ENCODE measurements around the gene CCDC17. TPM values are rescaled to one million over a fixed set of nuclear protein-coding genes. Genes with fewer than 3 reads are reported as not detected.

The CCDC17 gene
- total and polyA plus RNA-seq, 2 experiments from 2014 or later: 0.57 to 2.2 TPM

DNA sequence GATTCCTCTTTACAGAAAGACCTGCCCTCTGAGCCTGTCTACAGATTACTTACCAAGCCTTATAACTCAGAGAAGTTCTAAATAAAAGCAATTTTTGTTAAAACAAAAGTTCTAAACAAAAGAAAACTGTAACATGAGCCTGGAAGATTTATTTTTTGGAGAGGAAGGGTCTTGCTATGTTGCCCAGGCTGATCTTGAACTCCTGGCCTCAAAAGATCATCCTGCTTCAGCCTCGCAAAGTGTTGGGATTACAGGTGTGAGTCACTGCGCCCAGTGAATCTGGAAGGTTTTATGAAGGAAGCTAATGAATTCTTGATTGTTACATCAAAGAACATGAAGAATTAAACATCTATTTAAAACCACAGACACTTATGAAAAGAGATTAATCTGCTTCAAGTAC, 35.4 kb upstream of the CCDC17 start (continued):
- TF ChIP-seq, protein P1, sequence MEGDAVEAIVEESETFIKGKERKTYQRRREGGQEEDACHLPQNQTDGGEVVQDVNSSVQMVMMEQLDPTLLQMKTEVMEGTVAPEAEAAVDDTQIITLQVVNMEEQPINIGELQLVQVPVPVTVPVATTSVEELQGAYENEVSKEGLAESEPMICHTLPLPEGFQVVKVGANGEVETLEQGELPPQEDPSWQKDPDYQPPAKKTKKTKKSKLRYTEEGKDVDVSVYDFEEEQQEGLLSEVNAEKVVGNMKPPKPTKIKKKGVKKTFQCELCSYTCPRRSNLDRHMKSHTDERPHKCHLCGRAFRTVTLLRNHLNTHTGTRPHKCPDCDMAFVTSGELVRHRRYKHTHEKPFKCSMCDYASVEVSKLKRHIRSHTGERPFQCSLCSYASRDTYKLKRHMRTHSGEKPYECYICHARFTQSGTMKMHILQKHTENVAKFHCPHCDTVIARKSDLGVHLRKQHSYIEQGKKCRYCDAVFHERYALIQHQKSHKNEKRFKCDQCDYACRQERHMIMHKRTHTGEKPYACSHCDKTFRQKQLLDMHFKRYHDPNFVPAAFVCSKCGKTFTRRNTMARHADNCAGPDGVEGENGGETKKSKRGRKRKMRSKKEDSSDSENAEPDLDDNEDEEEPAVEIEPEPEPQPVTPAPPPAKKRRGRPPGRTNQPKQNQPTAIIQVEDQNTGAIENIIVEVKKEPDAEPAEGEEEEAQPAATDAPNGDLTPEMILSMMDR (conservative IDR thresholded peaks at IDR 0.05; ENCODE audit: low read depth in 2 of 2): no peak
- TF ChIP-seq EZH2 (IDR thresholded peaks at IDR 0.05; ENCODE audit: low read depth, unreplicated experiment): no peak
- no peak for TF ChIP-seq STAT1 (IDR thresholded peaks at IDR 0.05; ENCODE audit: unreplicated experiment)

DNA sequence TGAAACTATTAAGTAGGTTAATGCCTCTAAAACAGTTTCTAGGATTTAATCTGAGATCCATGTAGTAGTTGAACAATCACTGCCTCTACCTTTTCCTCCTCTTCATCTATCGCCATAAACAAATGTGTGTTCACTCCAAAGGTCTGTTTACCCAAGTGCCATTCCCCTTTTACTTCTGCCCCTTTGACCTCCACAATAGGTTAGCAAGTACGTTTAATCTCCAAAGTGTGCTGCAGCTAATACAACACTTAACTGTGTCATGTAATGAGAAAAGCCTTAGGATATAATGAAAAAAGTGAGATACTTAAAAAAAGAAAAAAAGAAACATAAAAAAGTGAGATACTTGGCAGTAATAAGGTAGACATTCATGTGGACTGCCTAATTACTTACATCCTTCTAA, 34.3 kb upstream of the CCDC17 start:
- Histone ChIP-seq H3K79me2 (replicated peaks; ENCODE audit: insufficient read depth) (peaks cover 62% of the 10 kb centered on the region), H3K4me2 (no peak overlapping the region), H3K4me1 (ENCODE audit: insufficient read depth) (no peaks in the 10 kb centered on the region), H3K36me3 (ENCODE audit: insufficient read depth) (peaks cover 65% of the 10 kb centered on the region), H3K27ac (ENCODE audit: low read depth) (no peak overlapping the region), H3K27me3 (ENCODE audit: insufficient read depth) (no peaks in the 10 kb centered on the region), H3K9me2 (ENCODE audit: insufficient read depth) (no peaks in the 10 kb centered on the region), H2AFZ (no peak overlapping the region), H4K20me1 (replicated peaks; ENCODE audit: insufficient read depth) (peaks cover 27% of the 10 kb centered on the region), H3F3A (replicated peaks; ENCODE audit: low read depth) (0 out of 2 replicates have a peak, but pooled peaks cover 5% of the 10 kb centered on the region), H3K4me3 (no peak overlapping the region)
- DNase-seq (ENCODE audit: low spot score) (no peak), ATAC-seq (no peak)
- peaks cover 8% of the 10 kb centered on the region for H3K4me1 Mint-ChIP-seq
- H3K27ac Mint-ChIP-seq: no peak overlapping the region
- peaks cover 71% of the 10 kb centered on the region for H3K36me3 Mint-ChIP-seq (ENCODE audit: low read depth)
- no peak overlapping the region for H3K4me3 Mint-ChIP-seq
- H3K9me3 Mint-ChIP-seq: no peaks in the 10 kb centered on the region
- peaks cover 4% of the 10 kb centered on the region for H3K27me3 Mint-ChIP-seq (ENCODE audit: insufficient read depth, low read depth, poor library complexity)
- TF ChIP-seq POLR2AphosphoS5 (IDR thresholded peaks at IDR 0.05; ENCODE audit: low read depth) (no peak), ZNF331 (CRISPR knock-in tag; IDR thresholded peaks at IDR 0.05; ENCODE audit: low read depth) (no peak), STAT1 (IDR thresholded peaks at IDR 0.05; ENCODE audit: unreplicated experiment) (no peak), CREB1 (CRISPR knock-in tag; IDR thresholded peaks at IDR 0.05; ENCODE audit: low read depth) (no peak), EZH2 (IDR thresholded peaks at IDR 0.05; ENCODE audit: low read depth, unreplicated experiment) (no peak), ZNF114 (CRISPR knock-in tag; IDR thresholded peaks at IDR 0.05) (no peak), JUNB (IDR thresholded peaks at IDR 0.05; ENCODE audit: unreplicated experiment) (no peak), NANOG (IDR thresholded peaks at IDR 0.05; ENCODE audit: borderline replicate concordance) (no peak)
- TF ChIP-seq, protein P2, sequence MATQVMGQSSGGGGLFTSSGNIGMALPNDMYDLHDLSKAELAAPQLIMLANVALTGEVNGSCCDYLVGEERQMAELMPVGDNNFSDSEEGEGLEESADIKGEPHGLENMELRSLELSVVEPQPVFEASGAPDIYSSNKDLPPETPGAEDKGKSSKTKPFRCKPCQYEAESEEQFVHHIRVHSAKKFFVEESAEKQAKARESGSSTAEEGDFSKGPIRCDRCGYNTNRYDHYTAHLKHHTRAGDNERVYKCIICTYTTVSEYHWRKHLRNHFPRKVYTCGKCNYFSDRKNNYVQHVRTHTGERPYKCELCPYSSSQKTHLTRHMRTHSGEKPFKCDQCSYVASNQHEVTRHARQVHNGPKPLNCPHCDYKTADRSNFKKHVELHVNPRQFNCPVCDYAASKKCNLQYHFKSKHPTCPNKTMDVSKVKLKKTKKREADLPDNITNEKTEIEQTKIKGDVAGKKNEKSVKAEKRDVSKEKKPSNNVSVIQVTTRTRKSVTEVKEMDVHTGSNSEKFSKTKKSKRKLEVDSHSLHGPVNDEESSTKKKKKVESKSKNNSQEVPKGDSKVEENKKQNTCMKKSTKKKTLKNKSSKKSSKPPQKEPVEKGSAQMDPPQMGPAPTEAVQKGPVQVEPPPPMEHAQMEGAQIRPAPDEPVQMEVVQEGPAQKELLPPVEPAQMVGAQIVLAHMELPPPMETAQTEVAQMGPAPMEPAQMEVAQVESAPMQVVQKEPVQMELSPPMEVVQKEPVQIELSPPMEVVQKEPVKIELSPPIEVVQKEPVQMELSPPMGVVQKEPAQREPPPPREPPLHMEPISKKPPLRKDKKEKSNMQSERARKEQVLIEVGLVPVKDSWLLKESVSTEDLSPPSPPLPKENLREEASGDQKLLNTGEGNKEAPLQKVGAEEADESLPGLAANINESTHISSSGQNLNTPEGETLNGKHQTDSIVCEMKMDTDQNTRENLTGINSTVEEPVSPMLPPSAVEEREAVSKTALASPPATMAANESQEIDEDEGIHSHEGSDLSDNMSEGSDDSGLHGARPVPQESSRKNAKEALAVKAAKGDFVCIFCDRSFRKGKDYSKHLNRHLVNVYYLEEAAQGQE (IDR thresholded peaks at IDR 0.05; ENCODE audit: unreplicated experiment): no peak
- TF ChIP-seq, protein P3, sequence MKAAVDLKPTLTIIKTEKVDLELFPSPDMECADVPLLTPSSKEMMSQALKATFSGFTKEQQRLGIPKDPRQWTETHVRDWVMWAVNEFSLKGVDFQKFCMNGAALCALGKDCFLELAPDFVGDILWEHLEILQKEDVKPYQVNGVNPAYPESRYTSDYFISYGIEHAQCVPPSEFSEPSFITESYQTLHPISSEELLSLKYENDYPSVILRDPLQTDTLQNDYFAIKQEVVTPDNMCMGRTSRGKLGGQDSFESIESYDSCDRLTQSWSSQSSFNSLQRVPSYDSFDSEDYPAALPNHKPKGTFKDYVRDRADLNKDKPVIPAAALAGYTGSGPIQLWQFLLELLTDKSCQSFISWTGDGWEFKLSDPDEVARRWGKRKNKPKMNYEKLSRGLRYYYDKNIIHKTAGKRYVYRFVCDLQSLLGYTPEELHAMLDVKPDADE (IDR thresholded peaks at IDR 0.05): no peak
- TF ChIP-seq, protein P1 (conservative IDR thresholded peaks at IDR 0.05; ENCODE audit: low read depth in 2 of 2): no peak

Data from GM23338 (cell line).